Neural progenitor cell (in vitro differentiated cells): ENCODE data around the gene OTOGL. TPM values are rescaled to one million over a fixed set of nuclear protein-coding genes. Genes with fewer than 3 reads are reported as not detected.
A peak's percentile ranks its signal among the peaks of the same experiment; 100 is the strongest.

ENCODE experiments used
- DNase-seq: peaks from one replicate; pipeline ENCODE4 v3.0.0-alpha.2; 2016; ENCODE audit warnings: low spot score
- H2AFZ ChIP-seq: fragments of 200-600 bp; sonication (generic); replicated peaks from 2 replicates; pipeline ENCODE4 v1.6.1; 2016; ENCODE audit warnings: antibody characterized with exemption
- H3F3A ChIP-seq: fragments of 200-600 bp; sonication (generic); 2 replicates; pipeline ENCODE4 v1.6.1; 2016; ENCODE audit warnings: antibody characterized with exemption, low read depth
- H3K27ac ChIP-seq: fragments of 200-600 bp; sonication (generic); 2 replicates; pipeline ENCODE4 v1.5.1; 2016; ENCODE audit warnings: mild to moderate bottlenecking
- H3K27me3 ChIP-seq: fragments of 200-600 bp; sonication (generic); 2 replicates; pipeline ENCODE4 v1.6.1; 2016; ENCODE audit warnings: mild to moderate bottlenecking, moderate library complexity
- H3K36me3 ChIP-seq: fragments of 200-600 bp; sonication (generic); 2 replicates; pipeline ENCODE4 v1.5.1; 2016
- H3K4me1 ChIP-seq: fragments of 200-600 bp; sonication (generic); 2 replicates; pipeline ENCODE4 v1.6.1; 2016; ENCODE audit warnings: mixed run types
- H3K4me2 ChIP-seq: fragments of 200-600 bp; sonication (generic); 2 replicates; pipeline ENCODE4 v1.6.1; 2016
- H3K4me3 ChIP-seq: fragments of 200-600 bp; sonication (generic); 2 replicates; pipeline ENCODE4 v1.5.1; 2016
- H3K79me2 ChIP-seq: fragments of 200-600 bp; sonication (generic); 2 replicates; pipeline ENCODE4 v1.6.1; 2016; ENCODE audit warnings: low read depth
- H3K9ac ChIP-seq: fragments of 200-600 bp; sonication (generic); 2 replicates; pipeline ENCODE4 v1.6.1; 2016
- H3K9me3 ChIP-seq: fragments of 200-600 bp; sonication (generic); 2 replicates; pipeline ENCODE4 v1.5.1; 2016; ENCODE audit warnings: low read depth
- H4K20me1 ChIP-seq: fragments of 200-600 bp; sonication (generic); 2 replicates; pipeline ENCODE4 v1.6.1; 2016; ENCODE audit warnings: low read depth
- H3K27ac Mint-ChIP-seq: 3 replicates; pipeline ENCODE4 v1.8.0; 2021; ENCODE audit warnings: mixed read lengths
- H3K27me3 Mint-ChIP-seq: 2 replicates; pipeline ENCODE4 v1.8.0; 2022; ENCODE audit warnings: low read depth, mild to moderate bottlenecking, inconsistent platforms, moderate library complexity, mixed read lengths; ENCODE audit not compliant: insufficient read depth
- H3K36me3 Mint-ChIP-seq: 3 replicates; pipeline ENCODE4 v1.8.0; 2021; ENCODE audit warnings: mixed read lengths
- H3K4me1 Mint-ChIP-seq: 3 replicates; pipeline ENCODE4 v1.8.0; 2021; ENCODE audit warnings: mixed read lengths
- H3K4me3 Mint-ChIP-seq: 3 replicates; pipeline ENCODE4 v1.8.0; 2021; ENCODE audit warnings: mild to moderate bottlenecking, moderate library complexity, mixed read lengths
- H3K9me3 Mint-ChIP-seq: 3 replicates; pipeline ENCODE4 v1.8.0; 2020; ENCODE audit warnings: mixed read lengths
- EZH2 ChIP-seq: fragments of 200-600 bp; sonication (generic); IDR thresholded peaks from 2 replicates; pipeline ENCODE4 v1.6.1; 2017; ENCODE audit warnings: antibody characterized with exemption, mild to moderate bottlenecking, moderate library complexity
- EZH2phosphoT487 ChIP-seq: fragments of 200-600 bp; sonication (generic); IDR thresholded peaks from 2 replicates; pipeline ENCODE4 v1.6.1; 2017; ENCODE audit warnings: antibody characterized with exemption
- total RNA-seq: library from RNA; depleted of rRNA; stranded (reverse); fragments of >200 nt; gene quantifications from 2 replicates; pipeline ENCODE4 v1.2.3, GENCODE V29; 2015; ENCODE audit warnings: low replicate concordance
- TF ChIP-seq, protein P1 (sequence below): fragments of 200-600 bp; sonication (generic); IDR thresholded peaks from 2 replicates; pipeline ENCODE4 v1.5.1; 2017; ENCODE audit warnings: antibody characterized with exemption, mild to moderate bottlenecking

OTOGL gene
- total RNA-seq, 1 donor from 2014 or later: 0.13 TPM

DNA sequence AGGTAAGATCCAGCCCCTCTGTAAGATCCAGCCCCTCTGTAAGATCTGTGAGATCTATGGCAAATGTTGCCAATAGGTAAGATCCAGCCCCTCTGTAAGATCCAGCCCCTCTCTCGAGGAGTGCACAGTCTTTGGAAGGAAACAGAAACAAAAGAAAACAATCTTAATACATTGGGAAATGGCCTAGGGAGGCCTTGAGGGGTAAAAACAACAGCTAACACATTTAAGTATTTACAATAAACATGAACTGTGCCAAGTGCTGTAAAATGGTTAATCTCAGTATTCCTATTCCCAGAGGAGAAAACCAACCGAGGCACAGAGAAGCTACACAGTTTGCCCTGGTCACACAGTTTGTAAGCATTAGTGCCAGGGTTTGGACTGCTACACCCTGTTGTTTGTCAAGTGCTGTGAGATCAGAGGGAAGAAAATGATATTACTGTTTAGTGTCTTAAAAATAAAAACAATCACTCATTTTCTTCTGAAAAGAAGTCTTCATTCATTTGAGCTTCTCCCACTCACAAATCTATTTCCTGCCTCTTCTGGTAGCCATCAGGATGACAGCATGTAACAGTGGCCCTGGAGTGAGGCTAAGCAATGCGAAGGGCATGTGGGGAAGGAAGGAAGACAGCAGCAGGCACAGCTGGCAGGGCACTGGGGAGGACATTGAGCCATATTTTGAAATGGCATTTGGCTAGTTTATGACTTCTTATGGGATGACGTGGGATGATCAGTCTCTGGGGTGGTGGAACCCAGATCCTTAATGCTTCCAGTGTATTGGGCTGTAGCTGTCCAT, 226.0 kb downstream of the OTOGL start:
- no peaks in the 10 kb centered on the region for H3K36me3 Mint-ChIP-seq
- H2AFZ ChIP-seq: no peak overlapping the region

DNA sequence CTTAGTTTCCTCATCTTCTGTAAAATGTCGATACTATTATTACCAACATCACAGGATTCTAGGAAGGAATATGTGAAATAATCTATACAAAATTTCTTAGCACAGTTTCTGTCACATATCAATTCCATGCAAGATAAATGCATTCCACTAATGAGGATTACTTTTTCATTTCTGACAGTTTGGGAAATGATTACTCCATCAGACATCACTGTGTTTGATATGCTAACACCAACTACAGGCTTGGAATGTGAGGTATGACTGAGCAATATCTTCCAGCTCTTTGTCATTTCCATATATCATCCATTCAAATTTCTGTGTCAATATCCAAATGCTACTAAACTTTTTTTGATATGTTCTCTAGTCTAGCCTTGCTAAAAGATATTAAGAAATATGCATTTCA, 233.5 kb downstream of the OTOGL start:
- Mint-ChIP-seq H3K4me3 (no peak overlapping the region), H3K36me3 (no peaks in the 10 kb centered on the region), H3K27ac (no peak overlapping the region), H3K4me1 (no peaks in the 10 kb centered on the region), H3K9me3 (peaks cover 2% of the 10 kb centered on the region), H3K27me3 (no peaks in the 10 kb centered on the region)
- no peaks in the 10 kb centered on the region for H3K4me1 ChIP-seq
- no peaks in the 10 kb centered on the region for H3K36me3 ChIP-seq
- no peaks in the 10 kb centered on the region for H3K27me3 ChIP-seq
- TF ChIP-seq, protein P1, sequence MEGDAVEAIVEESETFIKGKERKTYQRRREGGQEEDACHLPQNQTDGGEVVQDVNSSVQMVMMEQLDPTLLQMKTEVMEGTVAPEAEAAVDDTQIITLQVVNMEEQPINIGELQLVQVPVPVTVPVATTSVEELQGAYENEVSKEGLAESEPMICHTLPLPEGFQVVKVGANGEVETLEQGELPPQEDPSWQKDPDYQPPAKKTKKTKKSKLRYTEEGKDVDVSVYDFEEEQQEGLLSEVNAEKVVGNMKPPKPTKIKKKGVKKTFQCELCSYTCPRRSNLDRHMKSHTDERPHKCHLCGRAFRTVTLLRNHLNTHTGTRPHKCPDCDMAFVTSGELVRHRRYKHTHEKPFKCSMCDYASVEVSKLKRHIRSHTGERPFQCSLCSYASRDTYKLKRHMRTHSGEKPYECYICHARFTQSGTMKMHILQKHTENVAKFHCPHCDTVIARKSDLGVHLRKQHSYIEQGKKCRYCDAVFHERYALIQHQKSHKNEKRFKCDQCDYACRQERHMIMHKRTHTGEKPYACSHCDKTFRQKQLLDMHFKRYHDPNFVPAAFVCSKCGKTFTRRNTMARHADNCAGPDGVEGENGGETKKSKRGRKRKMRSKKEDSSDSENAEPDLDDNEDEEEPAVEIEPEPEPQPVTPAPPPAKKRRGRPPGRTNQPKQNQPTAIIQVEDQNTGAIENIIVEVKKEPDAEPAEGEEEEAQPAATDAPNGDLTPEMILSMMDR: no peak
- TF ChIP-seq EZH2 (no peak), EZH2phosphoT487 (no peak)
- H3K4me3 ChIP-seq: no peak overlapping the region
- no peaks in the 10 kb centered on the region for H3F3A ChIP-seq
- no peaks in the 10 kb centered on the region for H4K20me1 ChIP-seq
- no peaks in the 10 kb centered on the region for H3K79me2 ChIP-seq
- DNase-seq: no peak
- no peak overlapping the region for H2AFZ ChIP-seq
- no peak overlapping the region for H3K4me2 ChIP-seq
- no peak overlapping the region for H3K9ac ChIP-seq
- no peak overlapping the region for H3K27ac ChIP-seq
- no peaks in the 10 kb centered on the region for H3K9me3 ChIP-seq

More for the DNA sequence above, 226.0 kb downstream of the OTOGL start:
- H3K27ac Mint-ChIP-seq: no peak overlapping the region
- H3K4me1 Mint-ChIP-seq: peaks cover 5% of the 10 kb centered on the region
- Histone ChIP-seq H3K27ac (no peak overlapping the region), H3K27me3 (no peaks in the 10 kb centered on the region), H3K79me2 (no peaks in the 10 kb centered on the region), H3F3A (no peaks in the 10 kb centered on the region), H3K9me3 (no peaks in the 10 kb centered on the region), H3K4me2 (no peak overlapping the region), H3K4me1 (peaks cover 5% of the 10 kb centered on the region), H3K4me3 (no peak overlapping the region), H4K20me1 (no peaks in the 10 kb centered on the region), H3K36me3 (no peaks in the 10 kb centered on the region), H3K9ac (no peak overlapping the region)
- H3K4me3 Mint-ChIP-seq: no peak overlapping the region
- no peak for DNase-seq
- TF ChIP-seq, protein P1: no peak
- TF ChIP-seq EZH2 (no peak), EZH2phosphoT487 (no peak)
- peaks cover 2% of the 10 kb centered on the region for H3K9me3 Mint-ChIP-seq
- no peaks in the 10 kb centered on the region for H3K27me3 Mint-ChIP-seq

DNA sequence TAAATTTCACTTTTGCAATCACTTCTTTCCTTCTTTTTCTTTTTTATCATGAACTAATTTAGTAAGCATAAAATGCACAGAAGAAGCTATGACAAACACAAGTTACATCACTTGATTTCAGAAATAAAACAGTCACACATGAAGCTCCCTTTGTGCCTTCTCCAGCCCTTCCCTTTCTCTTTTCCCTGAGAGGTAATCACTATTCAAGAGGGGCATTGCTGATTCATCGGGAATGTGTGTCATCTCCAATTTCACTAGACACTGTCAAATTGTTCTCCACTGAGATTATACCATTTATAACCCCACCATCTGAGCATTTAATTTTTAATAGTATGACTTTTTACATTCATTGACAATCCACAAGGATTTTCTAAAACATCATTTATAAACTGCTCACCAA, 253.1 kb downstream of the OTOGL start:
- H4K20me1 ChIP-seq: no peaks in the 10 kb centered on the region
- peaks cover 7% of the 10 kb centered on the region for H3K4me1 ChIP-seq
- no peak overlapping the region for H3K27ac ChIP-seq
- H3K4me3 ChIP-seq: no peak overlapping the region
- no peaks in the 10 kb centered on the region for H3F3A ChIP-seq
- H2AFZ ChIP-seq: no peak overlapping the region
- no peaks in the 10 kb centered on the region for H3K27me3 ChIP-seq
- H3K9ac ChIP-seq: no peak overlapping the region
- H3K4me3 Mint-ChIP-seq: no peak overlapping the region
- H3K36me3 Mint-ChIP-seq: no peaks in the 10 kb centered on the region
- no peak overlapping the region for H3K4me2 ChIP-seq
- no peak overlapping the region for H3K27ac Mint-ChIP-seq
- H3K79me2 ChIP-seq: no peaks in the 10 kb centered on the region
- H3K36me3 ChIP-seq: no peaks in the 10 kb centered on the region
- TF ChIP-seq EZH2: no peak
- TF ChIP-seq, protein P1: no peak
- no peak for TF ChIP-seq EZH2phosphoT487
- no peaks in the 10 kb centered on the region for H3K9me3 Mint-ChIP-seq
- peak; percentile 18 for DNase-seq
- peaks cover 6% of the 10 kb centered on the region for H3K4me1 Mint-ChIP-seq
- H3K27me3 Mint-ChIP-seq: no peaks in the 10 kb centered on the region
- H3K9me3 ChIP-seq: no peaks in the 10 kb centered on the region
